NCI-H1694 (cell line): ENCODE results near the gene KCNK16.

ENCODE experiments used
- DNase-seq: peaks from one replicate; lab custom pipeline; 2025; lab: John Stamatoyannopoulos, UW

Gene KCNK16

DNA sequence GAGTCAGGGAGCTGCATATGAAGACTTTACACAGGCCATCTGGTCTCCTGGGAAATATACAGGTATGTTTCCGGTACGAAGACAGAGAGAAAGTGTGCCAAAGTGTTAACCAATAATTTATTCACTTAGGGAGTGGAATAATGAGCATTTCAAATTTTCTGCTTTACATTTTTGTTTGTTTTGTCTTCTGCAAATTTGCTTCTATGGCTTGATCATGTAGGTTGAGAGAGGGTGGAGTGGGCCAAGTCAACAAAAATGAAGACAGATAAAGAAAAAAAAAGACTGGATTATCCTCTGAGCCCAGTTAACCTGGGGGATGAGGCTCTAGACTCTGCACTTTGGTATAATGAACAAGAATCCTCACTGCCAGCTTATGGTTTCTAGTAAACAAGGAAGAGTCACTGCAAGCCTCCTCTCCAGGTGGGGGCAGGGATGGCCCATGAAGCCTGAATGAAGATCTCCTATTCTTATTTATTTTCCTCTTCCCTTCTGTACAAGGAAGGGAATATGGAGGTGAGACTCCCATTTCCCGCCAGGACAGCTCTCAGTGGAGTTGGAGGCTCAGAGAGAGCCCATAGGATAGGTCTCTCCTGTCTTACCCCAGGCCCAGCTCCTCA, 46.0 kb downstream of the KCNK16 start:
- DNase-seq, result no peak

- no peak for DNase-seq
Observed at GRCh38 chr6:39274903-39275302, 47.6 kb downstream of the KCNK16 start.

DNA sequence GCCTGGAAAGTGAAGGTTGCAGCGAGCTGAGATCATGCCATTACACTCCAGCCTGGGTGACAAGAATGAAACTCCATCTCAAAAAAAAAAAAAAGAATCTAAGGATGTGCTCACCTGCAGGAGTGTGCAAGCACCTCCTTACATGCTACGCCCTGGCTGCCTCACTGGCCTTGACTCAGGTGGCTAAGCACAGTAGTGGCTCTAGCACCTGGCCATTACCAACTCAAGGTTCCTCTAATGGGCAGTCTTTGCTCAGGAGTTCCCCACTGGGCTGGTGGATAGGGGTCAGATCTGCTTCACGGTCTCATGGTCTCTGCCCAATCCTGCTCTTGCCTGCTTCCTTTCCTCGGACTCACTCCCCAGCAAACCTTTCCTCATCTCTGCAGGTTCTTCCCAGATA, 48.0 kb downstream of the KCNK16 start:
- DNase-seq, result no peak

DNA sequence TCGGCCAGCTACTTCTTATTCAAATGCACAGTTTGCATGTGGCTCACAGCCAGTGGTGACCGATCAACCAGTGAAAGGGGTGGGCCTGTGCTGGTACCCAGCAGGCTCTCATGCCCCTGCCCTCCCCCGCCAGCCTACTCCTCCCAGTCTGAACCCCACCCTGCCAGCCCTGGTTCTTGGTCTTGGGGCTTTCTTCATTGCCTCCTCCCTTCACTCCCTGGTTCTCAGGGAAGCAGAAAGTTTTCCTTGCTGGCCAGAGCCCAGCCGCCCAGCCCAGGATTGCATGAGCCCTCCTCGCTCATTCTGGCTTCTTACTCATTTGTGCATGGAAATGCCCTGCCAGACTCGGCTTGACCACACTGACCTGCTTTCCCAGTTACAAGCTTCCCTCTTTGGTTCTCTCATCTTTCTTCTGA, 49.1 kb downstream of the KCNK16 start:
- DNase-seq, result no peak

DNA sequence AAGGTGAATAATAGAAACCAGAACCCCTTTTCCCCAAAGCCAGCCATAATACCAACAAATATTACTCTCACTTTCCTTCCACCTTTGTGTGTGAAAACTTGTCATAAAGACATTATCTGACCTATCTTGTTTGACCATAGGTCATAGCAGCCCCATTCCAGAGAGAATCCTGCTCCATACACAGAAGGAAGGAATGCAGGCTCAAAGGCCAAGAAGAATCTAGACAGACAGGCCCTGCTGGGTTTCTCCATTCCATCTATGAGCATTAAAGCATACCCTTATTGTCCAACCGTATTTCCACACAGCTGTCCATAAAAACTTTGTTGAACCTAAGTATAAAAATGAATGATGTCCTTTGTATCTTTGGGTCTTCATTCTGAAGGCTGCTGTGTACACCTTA, 52.5 kb downstream of the KCNK16 start:
- no peak for DNase-seq

GRCh38 chr6:39268721-39269120, 53.8 kb downstream of the KCNK16 start:
- DNase-seq, result no peak

DNA sequence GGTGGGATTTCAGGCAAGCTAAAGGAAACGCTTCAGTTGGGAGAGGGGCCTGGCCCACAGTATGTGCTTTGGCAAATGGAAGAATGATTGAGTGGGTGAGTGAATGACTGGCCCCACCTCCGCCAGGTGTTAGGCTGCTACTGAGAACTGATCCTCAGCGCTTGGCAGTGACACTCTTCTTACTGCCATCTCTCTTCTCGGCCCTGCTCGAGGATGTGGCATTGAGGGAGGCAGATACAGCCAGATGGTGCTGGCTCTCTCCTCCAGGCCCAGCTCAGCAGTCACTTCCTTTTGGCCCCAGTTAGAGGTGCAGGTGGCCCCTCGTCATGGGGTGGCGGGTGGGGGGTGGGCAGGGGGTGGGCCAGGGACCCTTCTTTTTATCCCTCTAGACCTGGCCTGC, 54.3 kb downstream of the KCNK16 start:
- no peak for DNase-seq

- no peak for DNase-seq
Observed at GRCh38 chr6:39266782-39267355, 55.6 kb downstream of the KCNK16 start.

- no peak for DNase-seq
Observed at GRCh38 chr6:39266375-39266774, 56.1 kb downstream of the KCNK16 start.
